ENCODE measurements around the gene NRP2.

Gene NRP2

DNA sequence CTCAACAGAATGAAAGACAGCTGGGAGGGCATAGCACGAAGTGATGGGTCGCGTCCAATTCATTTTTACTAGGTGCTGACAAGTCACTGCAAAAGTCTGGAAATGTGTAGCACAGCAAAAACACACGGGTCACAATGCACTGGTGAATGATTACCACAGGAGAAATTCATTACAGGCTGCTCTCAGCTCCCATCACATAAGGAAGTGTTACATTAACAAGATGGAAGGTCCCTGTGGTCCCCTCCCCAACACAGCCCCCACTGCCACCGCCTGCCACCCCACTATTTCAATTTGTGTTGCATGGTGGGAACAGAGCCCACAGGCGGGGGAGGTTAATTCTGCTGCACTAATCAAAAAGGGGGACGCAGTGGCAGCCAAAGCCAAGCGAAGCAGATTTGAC, 122.8 kb downstream of the NRP2 start:
- TF ChIP-seq YY1 (IDR thresholded peaks at IDR 0.05; ENCODE audit: low read depth) (no peak), TEAD4 (IDR thresholded peaks at IDR 0.05) (no peak)

DNA sequence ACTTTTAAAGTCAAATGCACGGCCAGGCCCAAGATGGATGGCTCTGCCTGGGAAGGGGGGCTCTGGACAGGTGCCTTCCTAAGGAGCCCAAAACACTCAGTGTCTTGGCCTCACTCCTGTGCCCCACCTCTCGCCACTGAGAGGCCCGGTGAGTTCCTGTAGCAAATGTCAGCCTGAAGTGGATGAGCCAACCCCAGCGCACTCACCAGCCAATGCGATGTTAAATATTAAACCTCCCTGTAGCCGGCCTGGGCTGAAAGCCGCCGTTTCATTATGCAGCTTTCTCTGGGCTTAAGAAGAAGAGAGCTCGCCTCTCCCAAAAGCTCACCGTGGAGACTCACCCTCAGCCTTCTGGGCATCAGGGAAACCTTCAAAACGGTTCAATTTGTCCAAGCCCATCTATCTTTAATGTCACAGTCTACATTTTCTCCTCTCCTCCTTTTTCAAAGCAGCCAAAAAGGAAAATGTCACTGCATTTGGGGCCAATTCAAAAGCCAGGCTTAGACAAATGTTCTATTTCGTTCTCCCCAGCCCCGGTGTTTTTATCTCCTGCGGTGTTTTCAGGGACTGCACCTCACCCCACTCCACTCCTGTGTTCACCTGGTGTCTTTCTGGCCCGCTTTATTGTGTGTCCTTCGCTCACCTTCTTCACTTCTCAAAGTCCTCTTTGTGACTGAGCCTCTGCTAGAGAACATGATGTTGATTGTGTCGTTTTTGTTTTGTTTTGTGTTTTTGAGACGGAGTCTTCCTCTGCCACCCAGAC, 124.0 kb downstream of the NRP2 start:
- no peak for TF ChIP-seq EGR1 (IDR thresholded peaks at IDR 0.05)

DNA sequence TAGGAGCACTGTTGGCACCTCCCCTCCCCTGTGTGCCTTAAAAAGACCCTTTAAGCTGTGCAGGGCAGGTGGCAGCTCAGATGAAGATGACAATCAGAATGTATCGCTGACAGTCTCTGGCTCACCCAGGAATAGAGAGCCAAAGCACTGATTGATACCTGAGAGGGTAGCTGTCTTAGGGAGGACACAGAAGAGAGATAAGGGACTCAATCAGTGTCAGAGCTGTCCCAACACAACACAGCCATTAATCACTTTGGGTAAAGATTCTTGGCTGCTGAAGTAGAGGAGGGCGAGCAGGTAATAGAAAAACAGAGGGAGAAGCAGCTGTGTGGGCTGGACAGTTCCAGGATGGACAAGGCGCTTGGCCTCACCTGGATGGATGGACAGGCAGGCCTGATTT, 124.9 kb downstream of the NRP2 start:
- TF ChIP-seq, protein P1, sequence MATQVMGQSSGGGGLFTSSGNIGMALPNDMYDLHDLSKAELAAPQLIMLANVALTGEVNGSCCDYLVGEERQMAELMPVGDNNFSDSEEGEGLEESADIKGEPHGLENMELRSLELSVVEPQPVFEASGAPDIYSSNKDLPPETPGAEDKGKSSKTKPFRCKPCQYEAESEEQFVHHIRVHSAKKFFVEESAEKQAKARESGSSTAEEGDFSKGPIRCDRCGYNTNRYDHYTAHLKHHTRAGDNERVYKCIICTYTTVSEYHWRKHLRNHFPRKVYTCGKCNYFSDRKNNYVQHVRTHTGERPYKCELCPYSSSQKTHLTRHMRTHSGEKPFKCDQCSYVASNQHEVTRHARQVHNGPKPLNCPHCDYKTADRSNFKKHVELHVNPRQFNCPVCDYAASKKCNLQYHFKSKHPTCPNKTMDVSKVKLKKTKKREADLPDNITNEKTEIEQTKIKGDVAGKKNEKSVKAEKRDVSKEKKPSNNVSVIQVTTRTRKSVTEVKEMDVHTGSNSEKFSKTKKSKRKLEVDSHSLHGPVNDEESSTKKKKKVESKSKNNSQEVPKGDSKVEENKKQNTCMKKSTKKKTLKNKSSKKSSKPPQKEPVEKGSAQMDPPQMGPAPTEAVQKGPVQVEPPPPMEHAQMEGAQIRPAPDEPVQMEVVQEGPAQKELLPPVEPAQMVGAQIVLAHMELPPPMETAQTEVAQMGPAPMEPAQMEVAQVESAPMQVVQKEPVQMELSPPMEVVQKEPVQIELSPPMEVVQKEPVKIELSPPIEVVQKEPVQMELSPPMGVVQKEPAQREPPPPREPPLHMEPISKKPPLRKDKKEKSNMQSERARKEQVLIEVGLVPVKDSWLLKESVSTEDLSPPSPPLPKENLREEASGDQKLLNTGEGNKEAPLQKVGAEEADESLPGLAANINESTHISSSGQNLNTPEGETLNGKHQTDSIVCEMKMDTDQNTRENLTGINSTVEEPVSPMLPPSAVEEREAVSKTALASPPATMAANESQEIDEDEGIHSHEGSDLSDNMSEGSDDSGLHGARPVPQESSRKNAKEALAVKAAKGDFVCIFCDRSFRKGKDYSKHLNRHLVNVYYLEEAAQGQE (IDR thresholded peaks at IDR 0.05; ENCODE audit: low read depth): peak; percentile 37; the same call in 1 of the 2 replicates
- TF ChIP-seq, protein P2, sequence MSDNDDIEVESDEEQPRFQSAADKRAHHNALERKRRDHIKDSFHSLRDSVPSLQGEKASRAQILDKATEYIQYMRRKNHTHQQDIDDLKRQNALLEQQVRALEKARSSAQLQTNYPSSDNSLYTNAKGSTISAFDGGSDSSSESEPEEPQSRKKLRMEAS (IDR thresholded peaks at IDR 0.05): no peak
- TF ChIP-seq RAD21 (IDR thresholded peaks at IDR 0.05; ENCODE audit: low read depth) (no peak), TCF12 (IDR thresholded peaks at IDR 0.05; ENCODE audit: low read depth) (no peak)

DNA sequence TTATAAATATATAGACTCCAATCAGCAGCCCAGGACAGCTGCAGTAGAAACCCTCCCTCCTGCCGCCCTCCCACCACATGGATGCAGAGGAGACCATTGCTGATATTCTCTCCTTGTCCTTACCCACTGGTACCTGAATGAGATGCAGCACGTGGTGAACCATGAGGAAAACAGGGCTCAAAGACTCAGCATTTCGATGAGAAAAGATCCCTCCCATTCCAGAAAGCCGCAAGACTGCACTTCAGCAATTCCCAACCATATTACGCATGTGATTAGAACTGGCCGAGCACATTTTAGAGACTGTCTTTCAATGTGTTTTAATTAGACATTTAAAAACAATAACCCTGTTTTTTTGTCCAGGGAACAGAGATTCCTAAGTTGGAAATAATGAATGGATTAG, 125.5 kb downstream of the NRP2 start:
- TF ChIP-seq RAD21 (IDR thresholded peaks at IDR 0.05; ENCODE audit: low read depth) (no peak), CEBPB (IDR thresholded peaks at IDR 0.05) (no peak), YY1 (IDR thresholded peaks at IDR 0.05; ENCODE audit: low read depth) (no peak), TEAD4 (IDR thresholded peaks at IDR 0.05) (no peak), FOXM1 (IDR thresholded peaks at IDR 0.05; ENCODE audit: borderline replicate concordance, low read depth) (no peak), NFIC (IDR thresholded peaks at IDR 0.05) (no peak), TAF1 (IDR thresholded peaks at IDR 0.05; ENCODE audit: low read depth) (no peak), EGR1 (IDR thresholded peaks at IDR 0.05) (no peak), ZBTB7A (IDR thresholded peaks at IDR 0.05; ENCODE audit: low read depth) (no peak), CREB1 (IDR thresholded peaks at IDR 0.05; ENCODE audit: low read depth) (no peak), TCF12 (IDR thresholded peaks at IDR 0.05; ENCODE audit: low read depth) (no peak), EP300 (IDR thresholded peaks at IDR 0.05; ENCODE audit: borderline replicate concordance) (no peak)
- TF ChIP-seq, protein P2 (IDR thresholded peaks at IDR 0.05): no peak
- TF ChIP-seq, protein P3, sequence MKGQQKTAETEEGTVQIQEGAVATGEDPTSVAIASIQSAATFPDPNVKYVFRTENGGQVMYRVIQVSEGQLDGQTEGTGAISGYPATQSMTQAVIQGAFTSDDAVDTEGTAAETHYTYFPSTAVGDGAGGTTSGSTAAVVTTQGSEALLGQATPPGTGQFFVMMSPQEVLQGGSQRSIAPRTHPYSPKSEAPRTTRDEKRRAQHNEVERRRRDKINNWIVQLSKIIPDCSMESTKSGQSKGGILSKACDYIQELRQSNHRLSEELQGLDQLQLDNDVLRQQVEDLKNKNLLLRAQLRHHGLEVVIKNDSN (IDR thresholded peaks at IDR 0.05): no peak

DNA sequence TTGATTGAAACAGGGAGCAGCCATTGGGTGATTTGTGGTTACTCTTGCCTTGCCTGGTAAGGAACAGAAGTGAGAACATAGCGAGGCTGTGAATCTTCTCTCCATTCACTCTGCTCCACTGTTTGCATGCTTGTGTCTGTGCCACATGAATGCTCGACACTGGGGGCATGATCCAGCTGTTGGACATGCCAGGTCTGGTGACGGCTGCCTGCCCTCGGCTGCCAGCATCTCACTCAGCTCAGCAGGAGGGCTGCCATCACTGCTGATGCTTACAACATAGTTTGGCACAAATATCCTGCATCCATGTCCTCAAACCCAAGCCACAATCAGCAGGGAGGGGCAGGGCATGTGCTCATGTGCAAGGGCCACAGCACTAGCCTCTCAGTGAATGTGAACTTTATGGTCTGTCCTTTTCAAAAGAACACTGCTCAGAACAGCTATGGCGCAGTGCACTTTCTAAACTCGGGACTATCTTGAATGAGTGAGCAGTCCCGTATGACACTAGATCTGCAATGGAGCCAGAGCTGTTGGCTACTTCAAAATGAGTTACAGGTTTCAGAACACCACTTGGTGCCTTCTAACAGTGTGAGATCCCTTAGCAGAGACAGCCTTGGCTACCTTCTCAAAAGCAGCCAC, 126.3 kb downstream of the NRP2 start:
- TF ChIP-seq, protein P2 (IDR thresholded peaks at IDR 0.05): no peak
- TF ChIP-seq CEBPB (IDR thresholded peaks at IDR 0.05): no peak
- TF ChIP-seq NFIC (IDR thresholded peaks at IDR 0.05): no peak
- TF ChIP-seq, protein P1 (IDR thresholded peaks at IDR 0.05; ENCODE audit: low read depth): no peak
- no peak for TF ChIP-seq EGR1 (IDR thresholded peaks at IDR 0.05)
- no peak for TF ChIP-seq FOXM1 (IDR thresholded peaks at IDR 0.05; ENCODE audit: borderline replicate concordance, low read depth)
- TF ChIP-seq TCF12 (IDR thresholded peaks at IDR 0.05; ENCODE audit: low read depth): no peak

DNA sequence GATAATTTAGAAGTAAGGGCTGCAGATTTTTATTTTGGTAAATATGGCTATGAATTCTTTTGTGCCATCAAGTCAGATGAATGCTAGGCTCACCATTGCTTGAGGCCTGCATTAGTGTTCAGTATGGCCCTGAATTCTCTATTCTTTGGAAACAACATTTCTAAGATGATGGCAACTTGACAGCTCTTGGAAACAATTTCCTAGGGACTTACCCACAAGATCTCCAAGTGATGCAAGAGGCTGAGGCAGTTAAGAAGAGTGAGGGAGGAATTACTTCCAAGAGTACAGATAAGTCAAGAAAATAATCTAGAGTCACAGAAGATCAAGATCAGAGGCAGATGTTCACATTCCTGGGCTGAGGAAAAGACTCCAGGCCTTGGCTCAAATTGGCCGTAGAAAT, 129.1 kb downstream of the NRP2 start:
- TF ChIP-seq RAD21 (IDR thresholded peaks at IDR 0.05; ENCODE audit: low read depth) (no peak), TCF12 (IDR thresholded peaks at IDR 0.05; ENCODE audit: low read depth) (no peak), YY1 (IDR thresholded peaks at IDR 0.05; ENCODE audit: low read depth) (no peak), EGR1 (IDR thresholded peaks at IDR 0.05) (no peak), CREB1 (IDR thresholded peaks at IDR 0.05; ENCODE audit: low read depth) (no peak), EP300 (IDR thresholded peaks at IDR 0.05; ENCODE audit: borderline replicate concordance) (no peak), TEAD4 (IDR thresholded peaks at IDR 0.05) (no peak), FOXM1 (IDR thresholded peaks at IDR 0.05; ENCODE audit: borderline replicate concordance, low read depth) (no peak)
- TF ChIP-seq, protein P3 (IDR thresholded peaks at IDR 0.05): no peak
- TF ChIP-seq, protein P1 (IDR thresholded peaks at IDR 0.05; ENCODE audit: low read depth): no peak
